Peyer's patch (tissue), 4 donors: Measurements from ENCODE around the gene EDC3. TPM values are rescaled to one million over a fixed set of nuclear protein-coding genes. Genes with fewer than 3 reads are reported as not detected.
"Not testable (repeated sequence)": the region's sequence is repeated elsewhere in the genome, so short reads cannot be mapped to it uniquely, and the experiment has no call there.

Experiments
- DNase-seq, 3 donors: peaks; one replicate each; pipeline ENCODE4 v3.0.0-alpha.2; 2017 to 2019
- H3K27ac ChIP-seq, 4 donors: fragments of 200-600 bp; sonication (generic); one replicate each; pipeline ENCODE4 v1.5.1; 2016 to 2019
- H3K27me3 ChIP-seq, 2 donors: fragments of 200-600 bp; sonication (generic); one replicate each; pipeline ENCODE4 v1.5.1; 2019
- H3K36me3 ChIP-seq, 3 donors: fragments of 200-600 bp; sonication (generic); one replicate each; pipeline ENCODE4 v1.5.1; 2016 to 2019
- H3K4me1 ChIP-seq, 4 donors: fragments of 200-600 bp; sonication (generic); one replicate each; pipeline ENCODE4 v1.5.1; 2016 to 2019
- H3K4me3 ChIP-seq, 4 donors: fragments of 200-600 bp; sonication (generic); 1 replicate in 3 of 4; 2 replicates in 1 of 4; pipeline ENCODE4 v1.5.1; 2016 to 2019; ENCODE audit warnings: mild to moderate bottlenecking in 1 of 4
- H3K9me3 ChIP-seq, 4 donors: fragments of 200-600 bp; sonication (generic); one replicate each; pipeline ENCODE4 v1.5.1; 2016 to 2019; ENCODE audit warnings: mild to moderate bottlenecking in 1 of 4
- CTCF ChIP-seq, 6 experiments: fragments of 450-650 bp in 4 of 6; fragments of 200-600 bp in 2 of 6; sonication (generic) in 1 of 6; IDR thresholded peaks; one replicate each; pipeline ENCODE4 v1.5.1; 2017 to 2019; ENCODE audit warnings: antibody characterized with exemption in 6 of 6, mild to moderate bottlenecking in 3 of 6, moderate library complexity in 1 of 6
- POLR2A ChIP-seq, 2 donors: fragments of 450-650 bp; IDR thresholded peaks; one replicate each; pipeline ENCODE4 v1.5.1; 2017; ENCODE audit warnings: antibody characterized with exemption in 2 of 2, mild to moderate bottlenecking in 2 of 2, moderate library complexity in 2 of 2
- total RNA-seq, 4 donors: library from RNA; depleted of rRNA; stranded (reverse); fragments of >200 nt; gene quantifications; one replicate each; pipeline ENCODE4 v1.1.0, GENCODE V29; 2016

EDC3 gene
- total RNA-seq, result 10 to 100 TPM; 23.5 to 43.7 (median 32.2) TPM

GRCh38 chr15:74695597-74696397 lies at the start of gene EDC3:
TSS of gene EDC3 (minus strand) at chr15:74696024. CDS start at chr15:74675124, 20,900 bp downstream.
- Histone ChIP-seq H3K4me3 (peak within 1 kb of the TSS; percentile 54 to 80 (median 68)), H3K27ac (peak within 1 kb of the TSS; percentile 66 to 78 (median 74)), H3K9me3 (no peaks in the 10 kb centered on the region), H3K27me3 (no peaks in the 10 kb centered on the region), H3K4me1 (peaks cover 0 to 18% (median 4%) of the 10 kb centered on the region in 4 donors), H3K36me3 (no peaks in the 10 kb centered on the region)
- DNase-seq, result peak; percentile 87 to 94 (median 91)
- TF ChIP-seq CTCF (IDR thresholded peaks at IDR 0.05), result peak in 1 of 6 experiments; percentile 27
- TF ChIP-seq POLR2A (IDR thresholded peaks at IDR 0.05), result peak in 1 of 2 donors; percentile 30

GRCh38 chr15:74742422-74742821 lies 46.6 kb upstream of the EDC3 start:
- Histone ChIP-seq H3K27ac (no peak overlapping the region), H3K9me3 (peaks cover 0 to 5% (median 0%) of the 10 kb centered on the region in 4 donors), H3K27me3 (no peaks in the 10 kb centered on the region), H3K36me3 (no peaks in the 10 kb centered on the region), H3K4me1 (no peaks in the 10 kb centered on the region), H3K4me3 (no peak overlapping the region)
- no peak for DNase-seq
- TF ChIP-seq CTCF (IDR thresholded peaks at IDR 0.05) (no peak), POLR2A (IDR thresholded peaks at IDR 0.05) (no peak)

GRCh38 chr15:74738239-74738638 lies 42.4 kb upstream of the EDC3 start:
- H3K4me3 ChIP-seq, H3K27ac ChIP-seq, DNase-seq, H3K9me3 ChIP-seq, H3K27me3 ChIP-seq, H3K36me3 ChIP-seq, H3K4me1 ChIP-seq: not testable (repeated sequence)

- H3K27ac ChIP-seq, result no peak overlapping the region
Measured at GRCh38 chr15:74735305-74735704, 39.5 kb upstream of the EDC3 start.

GRCh38 chr15:74733269-74733668 lies 37.4 kb upstream of the EDC3 start:
- no peak overlapping the region for H3K4me3 ChIP-seq
- no peaks in the 10 kb centered on the region for H3K27me3 ChIP-seq
- no peak overlapping the region for H3K27ac ChIP-seq
- no peaks in the 10 kb centered on the region for H3K4me1 ChIP-seq
- H3K36me3 ChIP-seq, result no peaks in the 10 kb centered on the region
- no peaks in the 10 kb centered on the region for H3K9me3 ChIP-seq
- no peak for DNase-seq
- TF ChIP-seq CTCF (IDR thresholded peaks at IDR 0.05), result no peak
- no peak for TF ChIP-seq POLR2A (IDR thresholded peaks at IDR 0.05)

More at GRCh38 chr15:74735305-74735704, 39.5 kb upstream of the EDC3 start:
- Histone ChIP-seq H3K9me3 (no peaks in the 10 kb centered on the region), H3K4me3 (no peak overlapping the region), H3K27me3 (no peaks in the 10 kb centered on the region), H3K36me3 (no peaks in the 10 kb centered on the region), H3K4me1 (no peaks in the 10 kb centered on the region)
- no peak for DNase-seq
- TF ChIP-seq POLR2A (IDR thresholded peaks at IDR 0.05) (no peak), CTCF (IDR thresholded peaks at IDR 0.05) (no peak)

- TF ChIP-seq CTCF (IDR thresholded peaks at IDR 0.05), result no peak
- no peak for TF ChIP-seq POLR2A (IDR thresholded peaks at IDR 0.05)
- Histone ChIP-seq H3K36me3 (no peaks in the 10 kb centered on the region), H3K9me3 (no peaks in the 10 kb centered on the region), H3K4me1 (no peaks in the 10 kb centered on the region), H3K27me3 (no peaks in the 10 kb centered on the region), H3K27ac (no peak overlapping the region), H3K4me3 (no peak overlapping the region)
- DNase-seq, result no peak
Measured at GRCh38 chr15:74732846-74733245, 37.0 kb upstream of the EDC3 start.
